GM18499 (cell line): ENCODE data around the gene PRDM15.

Experiments used
- ATAC-seq: cut with Tn5 transposase; IDR thresholded peaks from one replicate; pipeline ENCODE4 v1.9.1; 2021; ENCODE audit warnings: moderate number of reproducible peaks; ENCODE audit not compliant: insufficient read depth, unreplicated experiment

The PRDM15 gene

DNA sequence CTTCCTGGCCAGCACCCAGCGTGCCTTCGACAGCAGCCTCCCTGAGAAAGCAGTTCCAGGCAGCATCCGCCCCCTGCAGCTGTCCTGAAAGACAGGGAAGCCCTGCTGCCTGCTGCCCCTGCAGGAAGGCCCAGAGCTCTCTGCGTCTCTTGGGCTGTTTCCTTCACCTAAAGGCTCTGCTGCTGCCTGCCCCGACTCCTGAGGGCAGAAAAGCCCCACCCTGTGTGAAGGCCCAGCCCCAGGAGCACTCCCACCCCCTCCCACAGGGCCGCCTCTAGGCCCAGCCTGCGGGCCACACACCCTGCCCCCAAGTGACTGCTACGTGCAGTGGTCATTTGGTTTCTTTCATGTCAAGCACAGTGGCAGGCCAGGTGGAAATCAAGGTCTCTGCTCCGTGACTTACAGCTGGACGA lies 124.7 kb downstream of the PRDM15 start:
- ATAC-seq, result no peak

- no peak for ATAC-seq
These were observed 125.9 kb downstream of the PRDM15 start for GRCh38 chr21:41753006-41753898.

DNA sequence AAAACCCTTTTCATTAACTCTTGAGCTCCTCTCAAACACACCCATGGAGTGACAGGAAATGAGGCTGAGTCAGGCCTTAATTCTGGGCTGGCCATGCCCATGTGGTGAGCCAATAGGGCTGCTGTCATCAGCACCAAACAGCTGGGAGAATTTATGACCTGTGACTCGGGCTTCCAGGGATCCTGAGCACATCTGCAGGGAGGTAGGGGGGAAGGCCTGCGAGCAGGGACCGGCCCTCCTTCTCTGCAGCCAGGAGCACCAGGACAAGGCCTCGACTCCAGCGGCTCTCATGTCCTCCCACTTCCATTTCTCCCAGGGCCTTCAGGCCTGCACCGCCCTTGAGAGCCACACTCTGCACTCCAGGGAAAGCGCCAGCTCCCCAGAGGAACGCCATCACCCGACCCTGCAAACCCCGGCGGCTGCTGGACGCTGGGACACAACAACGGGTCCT lies 126.9 kb downstream of the PRDM15 start:
- no peak for ATAC-seq

DNA sequence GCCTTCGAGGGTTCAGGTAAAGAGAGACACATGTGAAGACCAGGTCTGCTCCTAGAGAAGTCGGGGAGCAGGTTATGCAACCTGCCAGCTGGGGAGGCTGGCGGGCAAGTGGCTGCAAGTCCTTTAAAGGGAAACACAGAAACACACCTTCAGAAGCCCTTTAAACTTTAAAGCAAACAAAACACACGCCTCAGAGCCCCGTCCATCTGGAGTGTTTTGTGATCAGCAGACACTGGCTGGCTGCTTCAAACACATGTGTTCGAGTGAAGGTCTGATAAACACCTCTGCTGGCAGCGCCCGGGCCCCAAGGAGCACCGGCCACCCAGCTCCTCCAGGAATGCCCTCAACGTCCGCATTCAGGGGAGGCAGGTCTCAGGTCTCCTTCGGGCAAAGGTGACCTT lies 127.5 kb downstream of the PRDM15 start:
- ATAC-seq, result no peak

- ATAC-seq, result no peak
These were observed 128.5 kb downstream of the PRDM15 start for GRCh38 chr21:41750532-41751151.

DNA sequence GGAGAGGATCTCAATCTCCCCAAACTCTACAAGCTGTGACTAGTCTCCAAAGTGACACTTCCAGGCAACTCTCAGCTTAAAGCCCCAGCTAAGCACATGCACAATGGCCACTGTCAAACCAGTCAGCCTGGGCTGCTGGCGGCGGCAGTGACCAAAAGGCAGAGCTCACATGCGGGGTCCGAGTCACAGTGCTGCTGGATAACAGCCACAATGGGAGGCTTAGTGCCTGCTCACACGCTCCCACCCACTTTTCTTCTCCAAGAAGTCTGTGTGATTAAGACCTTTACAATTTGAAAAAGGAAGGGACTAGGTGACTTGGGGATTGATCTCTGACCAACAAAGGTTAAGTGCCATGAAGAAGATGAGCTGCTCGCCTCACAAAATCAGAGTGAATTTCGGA lies 129.1 kb downstream of the PRDM15 start:
- no peak for ATAC-seq

GRCh38 chr21:41749286-41749685 lies 129.9 kb downstream of the PRDM15 start:
- ATAC-seq, result no peak
